ENCODE results near the gene ENTPD8.

DNA sequence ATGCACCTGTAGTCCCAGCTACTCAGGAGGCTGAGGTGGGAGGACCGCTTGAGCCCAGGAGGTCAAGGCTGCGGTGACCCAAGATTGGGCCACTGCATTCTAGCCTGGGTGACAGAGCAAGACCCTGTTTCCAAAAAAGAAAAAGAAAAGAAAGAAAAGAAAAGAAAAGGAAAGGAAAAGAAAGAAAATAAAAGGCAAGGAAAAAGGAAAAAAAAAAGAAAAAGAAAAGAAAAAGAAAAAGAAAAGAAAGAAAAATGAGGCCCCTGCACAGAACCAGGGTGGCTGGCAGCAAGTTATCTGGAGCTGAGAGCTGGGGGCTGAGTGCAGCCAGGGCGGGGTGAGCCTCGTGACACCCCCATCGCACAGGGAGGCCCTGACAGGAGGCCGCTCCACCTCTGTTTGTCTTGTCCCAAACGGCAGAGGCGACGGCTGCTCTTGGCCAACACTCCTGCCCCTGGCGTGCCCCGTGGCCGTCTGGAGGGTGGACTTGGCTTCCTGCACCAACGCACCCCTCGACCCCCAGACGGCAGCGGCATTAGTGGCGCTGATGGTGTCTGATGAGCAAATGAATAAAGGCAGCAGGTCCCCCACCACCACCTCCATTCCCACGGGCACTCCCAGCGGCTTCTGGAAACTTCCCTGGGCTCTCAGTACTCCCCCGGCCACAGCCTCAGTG is 34.9 kb downstream of the ENTPD8 start:
- TF ChIP-seq, protein P1, sequence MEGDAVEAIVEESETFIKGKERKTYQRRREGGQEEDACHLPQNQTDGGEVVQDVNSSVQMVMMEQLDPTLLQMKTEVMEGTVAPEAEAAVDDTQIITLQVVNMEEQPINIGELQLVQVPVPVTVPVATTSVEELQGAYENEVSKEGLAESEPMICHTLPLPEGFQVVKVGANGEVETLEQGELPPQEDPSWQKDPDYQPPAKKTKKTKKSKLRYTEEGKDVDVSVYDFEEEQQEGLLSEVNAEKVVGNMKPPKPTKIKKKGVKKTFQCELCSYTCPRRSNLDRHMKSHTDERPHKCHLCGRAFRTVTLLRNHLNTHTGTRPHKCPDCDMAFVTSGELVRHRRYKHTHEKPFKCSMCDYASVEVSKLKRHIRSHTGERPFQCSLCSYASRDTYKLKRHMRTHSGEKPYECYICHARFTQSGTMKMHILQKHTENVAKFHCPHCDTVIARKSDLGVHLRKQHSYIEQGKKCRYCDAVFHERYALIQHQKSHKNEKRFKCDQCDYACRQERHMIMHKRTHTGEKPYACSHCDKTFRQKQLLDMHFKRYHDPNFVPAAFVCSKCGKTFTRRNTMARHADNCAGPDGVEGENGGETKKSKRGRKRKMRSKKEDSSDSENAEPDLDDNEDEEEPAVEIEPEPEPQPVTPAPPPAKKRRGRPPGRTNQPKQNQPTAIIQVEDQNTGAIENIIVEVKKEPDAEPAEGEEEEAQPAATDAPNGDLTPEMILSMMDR (IDR thresholded peaks at IDR 0.05) = no peak
- no peak for TF ChIP-seq POLR2A (IDR thresholded peaks at IDR 0.05)

Data from gastroesophageal sphincter (tissue), 3 donors.